Endothelial cell (in vitro differentiated cells): ENCODE data around the gene CNMD. TPM values are rescaled to one million over a fixed set of nuclear protein-coding genes. Genes with fewer than 3 reads are reported as not detected.

ENCODE experiments used
- DNase-seq: peaks from one replicate; pipeline ENCODE4 v3.0.0; 2021; ENCODE audit warnings: low spot score
- H3K27ac Mint-ChIP-seq: one replicate; pipeline ENCODE4 v1.8.0; 2021; ENCODE audit warnings: mixed read lengths, inconsistent platforms; ENCODE audit not compliant: unreplicated experiment
- H3K27me3 Mint-ChIP-seq: one replicate; pipeline ENCODE4 v1.8.0; 2021; ENCODE audit warnings: mild to moderate bottlenecking, moderate library complexity, mixed read lengths, inconsistent platforms; ENCODE audit not compliant: unreplicated experiment
- H3K36me3 Mint-ChIP-seq: one replicate; pipeline ENCODE4 v1.8.0; 2021; ENCODE audit warnings: mild to moderate bottlenecking, low read depth, mixed read lengths, inconsistent platforms; ENCODE audit not compliant: unreplicated experiment
- H3K4me1 Mint-ChIP-seq: one replicate; pipeline ENCODE4 v1.8.0; 2021; ENCODE audit warnings: mild to moderate bottlenecking, mixed read lengths, inconsistent platforms; ENCODE audit not compliant: unreplicated experiment
- H3K4me3 Mint-ChIP-seq: one replicate; pipeline ENCODE4 v1.8.0; 2021; ENCODE audit warnings: mild to moderate bottlenecking, mixed read lengths, inconsistent platforms; ENCODE audit not compliant: unreplicated experiment
- H3K9me3 Mint-ChIP-seq: one replicate; pipeline ENCODE4 v1.8.0; 2021; ENCODE audit warnings: mixed read lengths, inconsistent platforms; ENCODE audit not compliant: unreplicated experiment
- total RNA-seq: library from RNA; stranded (reverse); fragmentation: NEBNext Ultra II Directional; extraction: Animal tissue kit (Norgen Biotek cat#: 25700); gene quantifications from one replicate; pipeline ENCODE4 v1.2.1, GENCODE V29; 2021; ENCODE audit not compliant: unreplicated experiment
- TF ChIP-seq, protein P1 (sequence below): fragments of 200-600 bp; sonication (generic); IDR thresholded peaks from one replicate; pipeline ENCODE4 v1.5.0; 2021; ENCODE audit warnings: antibody characterized with exemption; ENCODE audit not compliant: unreplicated experiment

The CNMD gene
- total RNA-seq, 1 donor from 2014 or later = 1.8 TPM

DNA sequence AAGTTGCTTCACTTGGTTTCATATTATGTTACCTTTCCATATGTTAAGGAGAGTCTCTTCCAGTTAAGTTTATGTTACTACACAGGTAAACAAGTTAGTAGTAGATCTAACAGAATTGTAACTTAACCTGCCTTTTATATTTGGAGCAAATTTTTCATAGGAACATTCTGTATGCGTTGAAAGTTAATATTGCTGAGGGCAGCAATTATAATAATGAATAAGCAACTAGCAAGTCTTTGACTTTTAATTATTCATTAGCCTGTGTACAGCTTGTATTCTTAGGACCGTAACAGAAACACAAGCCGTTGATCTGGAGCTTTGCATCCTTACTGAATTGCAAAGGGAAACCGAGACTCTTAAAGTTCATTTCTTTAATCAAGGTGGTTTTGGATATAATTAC is 75.3 kb downstream of the CNMD start:
- Mint-ChIP-seq H3K27ac (no peak overlapping the region), H3K4me3 (no peak overlapping the region), H3K9me3 (no peaks in the 10 kb centered on the region), H3K4me1 (no peaks in the 10 kb centered on the region), H3K27me3 (peaks cover 2% of the 10 kb centered on the region), H3K36me3 (peaks cover 25% of the 10 kb centered on the region)
- no peak for DNase-seq
- TF ChIP-seq, protein P1, sequence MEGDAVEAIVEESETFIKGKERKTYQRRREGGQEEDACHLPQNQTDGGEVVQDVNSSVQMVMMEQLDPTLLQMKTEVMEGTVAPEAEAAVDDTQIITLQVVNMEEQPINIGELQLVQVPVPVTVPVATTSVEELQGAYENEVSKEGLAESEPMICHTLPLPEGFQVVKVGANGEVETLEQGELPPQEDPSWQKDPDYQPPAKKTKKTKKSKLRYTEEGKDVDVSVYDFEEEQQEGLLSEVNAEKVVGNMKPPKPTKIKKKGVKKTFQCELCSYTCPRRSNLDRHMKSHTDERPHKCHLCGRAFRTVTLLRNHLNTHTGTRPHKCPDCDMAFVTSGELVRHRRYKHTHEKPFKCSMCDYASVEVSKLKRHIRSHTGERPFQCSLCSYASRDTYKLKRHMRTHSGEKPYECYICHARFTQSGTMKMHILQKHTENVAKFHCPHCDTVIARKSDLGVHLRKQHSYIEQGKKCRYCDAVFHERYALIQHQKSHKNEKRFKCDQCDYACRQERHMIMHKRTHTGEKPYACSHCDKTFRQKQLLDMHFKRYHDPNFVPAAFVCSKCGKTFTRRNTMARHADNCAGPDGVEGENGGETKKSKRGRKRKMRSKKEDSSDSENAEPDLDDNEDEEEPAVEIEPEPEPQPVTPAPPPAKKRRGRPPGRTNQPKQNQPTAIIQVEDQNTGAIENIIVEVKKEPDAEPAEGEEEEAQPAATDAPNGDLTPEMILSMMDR = no peak

DNA sequence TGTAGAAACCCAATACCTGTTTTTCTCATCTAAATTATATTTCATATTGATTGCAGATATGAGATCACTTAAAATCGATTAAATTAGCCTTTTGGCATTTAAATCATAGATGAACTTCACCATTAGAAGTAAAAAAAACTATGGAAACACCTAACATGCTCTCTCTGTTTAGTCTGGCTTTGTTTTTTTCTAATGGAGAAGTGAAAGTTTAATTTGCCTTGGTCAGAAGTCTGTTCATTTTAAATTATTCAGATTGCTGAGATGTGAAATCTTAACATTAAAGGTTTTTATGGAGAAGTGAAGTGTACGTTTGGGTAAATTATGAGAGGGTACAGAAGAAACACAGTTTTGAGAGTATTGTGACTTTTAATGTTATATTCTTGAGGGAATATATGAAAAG is 80.3 kb downstream of the CNMD start:
- no peaks in the 10 kb centered on the region for H3K9me3 Mint-ChIP-seq
- no peak overlapping the region for H3K27ac Mint-ChIP-seq
- TF ChIP-seq, protein P1 = no peak
- H3K4me3 Mint-ChIP-seq = no peak overlapping the region
- H3K36me3 Mint-ChIP-seq = peaks cover 10% of the 10 kb centered on the region
- H3K27me3 Mint-ChIP-seq = peaks cover 2% of the 10 kb centered on the region
- no peak for DNase-seq
- peaks cover 6% of the 10 kb centered on the region for H3K4me1 Mint-ChIP-seq

Other genes with a start within 250 kb of the CNMD start
- gene HNRNPA1L2, start 97.4 kb downstream of the CNMD start, total RNA-seq = 40.4 TPM
- gene SUGT1, start 87.0 kb downstream of the CNMD start, total RNA-seq = 71.8 TPM
- 0.15 TPM for gene PCDH8, start 108.8 kb upstream of the CNMD start, total RNA-seq